ENCODE results near the gene LCOR. TPM values are rescaled to one million over a fixed set of nuclear protein-coding genes. Genes with fewer than 3 reads are reported as not detected.

Gene LCOR
- total and polyA plus RNA-seq, 2 of the 4 experiments (the other 2 are of a cell fraction) = 3.7 to 36.9 TPM

GRCh38 chr10:96832721-96833219 is 672 bp downstream of the LCOR start:
- TF ChIP-seq MAZ (IDR thresholded peaks at IDR 0.05; ENCODE audit: borderline replicate concordance, low read depth, low read length) (peak; percentile 93; the same call in 1 of the 2 replicates), RAD21 (IDR thresholded peaks at IDR 0.05; ENCODE audit: low read length) (no peak), BHLHE40 (IDR thresholded peaks at IDR 0.05; ENCODE audit: low read depth, low read length) (peak; percentile 47), MXI1 (IDR thresholded peaks at IDR 0.05; ENCODE audit: borderline replicate concordance, low read depth, low read length) (peak; percentile 82; the same call in 1 of the 2 replicates), SMC3 (IDR thresholded peaks at IDR 0.05; ENCODE audit: low read depth, low read length) (no peak), RFX5 (IDR thresholded peaks at IDR 0.05; ENCODE audit: low read depth, low read length) (no peak)
- Histone ChIP-seq H2BK5ac (ENCODE audit: low read depth, low read length, poor library complexity, severe bottlenecking) (peak overlapping the region; percentile 98), H4K8ac (ENCODE audit: low read depth in 2 of 2, low read length in 2 of 2) (no peak overlapping the region; a peak in 1 of 4 replicates), H3K27me3 (ENCODE audit: control insufficient read depth, insufficient read depth, low read length) (no peaks in the 10 kb centered on the region), H3K4ac (ENCODE audit: low read depth, low read length) (peak overlapping the region; percentile 72), H2AK9ac (replicated peaks; ENCODE audit: low read depth, low read length, poor library complexity) (peak overlapping the region; percentile 93), H3K14ac (replicated peaks; ENCODE audit: low read depth, low read length) (no peak overlapping the region), H3K4me1 (ENCODE audit: control insufficient read depth, insufficient read depth, low read length) (peaks cover 6% of the 10 kb centered on the region; the same call in 1 of the 2 replicates), H2BK20ac (ENCODE audit: low read depth, low read length) (no peak overlapping the region), H3K9me1 (ENCODE audit: insufficient read depth, low read length) (peaks cover 13% of the 10 kb centered on the region), H3K79me1 (ENCODE audit: low read depth in 1 of 2, low read length in 2 of 2) (peaks cover 3 to 22% of the 10 kb centered on the region in 2 experiments; a peak in 3 of 4 replicates), H3K4me2 (ENCODE audit: low read depth, low read length) (0 out of 2 replicates have a peak overlapping the region, but pooled peaks have one; percentile 32), H2BK15ac (ENCODE audit: low read depth, low read length) (no peak overlapping the region), H3K27ac (ENCODE audit: insufficient read depth, low read length) (peak overlapping the region; percentile 89), H3K9me3 (ENCODE audit: control insufficient read depth, insufficient read depth, low read length) (no peaks in the 10 kb centered on the region), H2AFZ (replicated peaks; ENCODE audit: low read length, poor library complexity) (peak overlapping the region; percentile 91), H3K23ac (ENCODE audit: low read depth, low read length) (no peak overlapping the region; the same call in 1 of the 2 replicates), H4K5ac (ENCODE audit: low read depth, low read length) (no peak overlapping the region), H2AK5ac (ENCODE audit: low read depth, low read length) (no peak overlapping the region; the same call in 1 of the 2 replicates), H3K4me3 (ENCODE audit: insufficient read depth, low read depth, low read length) (peak overlapping the region; percentile 97), H3K36me3 (ENCODE audit: control insufficient read depth, insufficient read depth, low read length) (no peaks in the 10 kb centered on the region), H3K56ac (ENCODE audit: extremely low read depth, insufficient read depth, low read length) (no peak overlapping the region; the same call in 1 of the 2 replicates), H3K9ac (ENCODE audit: low read depth, low read length) (peak overlapping the region; percentile 91), H3K18ac (ENCODE audit: low read depth, low read length) (no peak overlapping the region), H4K91ac (ENCODE audit: insufficient read depth, low read depth, low read length) (no peak overlapping the region), H4K20me1 (ENCODE audit: insufficient read depth, low read length) (peaks cover 40% of the 10 kb centered on the region), H2BK120ac (ENCODE audit: low read depth, low read length) (peak overlapping the region; percentile 30; the same call in 1 of the 2 replicates)
- no TSS peak for BruUV-seq (replicated peaks)
- POLR2A ChIA-PET (ENCODE audit: unreplicated experiment) = interaction anchor here (0.5 to 0.7 kb wide), 3 partner anchors 119 to 205 kb away, joined by 3 to 10 read pairs (median 4); no protein-coding TSS in a partner anchor
- in situ Hi-C loops (cut with MboI; ENCODE audit: low sequenced_read_pairs) (no loop called here), intact Hi-C loops (cut with micrococcal nuclease) (loop anchor here (2.0 to 5.0 kb wide), 5 partner anchors 192 to 455 kb away; partner anchors contain the start of genes TLL2 and TM9SF3), dilution Hi-C loops (cut with HindIII; ENCODE audit: low sequenced_read_pairs, unreplicated experiment) (no loop called here)
- peak; percentile 62 for ATAC-seq (ENCODE audit: low read depth)
- CTCF ChIA-PET = no interaction called here
- DNase-seq = peak; percentile 67
- no CpG with 5 or more reads among the region's 72 CpGs for WGBS, 2 experiments (ENCODE audit: extremely low coverage in 2 of 2, insufficient read length in 1 of 2)

All from IMR-90 (cell line).